HG03095 (cell line): ENCODE data around the gene JPT1.
A peak's percentile ranks its signal among the peaks of the same experiment; 100 is the strongest.

Source experiments
- ATAC-seq: cut with Tn5 transposase; IDR thresholded peaks from one replicate; pipeline ENCODE4 v1.9.1; 2021; ENCODE audit warnings: moderate library complexity; ENCODE audit not compliant: unreplicated experiment

JPT1 gene

GRCh38 chr17:75108193-75108592, 46.1 kb downstream of the JPT1 start:
- no peak for ATAC-seq

GRCh38 chr17:75105126-75106080, 48.9 kb downstream of the JPT1 start:
- ATAC-seq: no peak

DNA sequence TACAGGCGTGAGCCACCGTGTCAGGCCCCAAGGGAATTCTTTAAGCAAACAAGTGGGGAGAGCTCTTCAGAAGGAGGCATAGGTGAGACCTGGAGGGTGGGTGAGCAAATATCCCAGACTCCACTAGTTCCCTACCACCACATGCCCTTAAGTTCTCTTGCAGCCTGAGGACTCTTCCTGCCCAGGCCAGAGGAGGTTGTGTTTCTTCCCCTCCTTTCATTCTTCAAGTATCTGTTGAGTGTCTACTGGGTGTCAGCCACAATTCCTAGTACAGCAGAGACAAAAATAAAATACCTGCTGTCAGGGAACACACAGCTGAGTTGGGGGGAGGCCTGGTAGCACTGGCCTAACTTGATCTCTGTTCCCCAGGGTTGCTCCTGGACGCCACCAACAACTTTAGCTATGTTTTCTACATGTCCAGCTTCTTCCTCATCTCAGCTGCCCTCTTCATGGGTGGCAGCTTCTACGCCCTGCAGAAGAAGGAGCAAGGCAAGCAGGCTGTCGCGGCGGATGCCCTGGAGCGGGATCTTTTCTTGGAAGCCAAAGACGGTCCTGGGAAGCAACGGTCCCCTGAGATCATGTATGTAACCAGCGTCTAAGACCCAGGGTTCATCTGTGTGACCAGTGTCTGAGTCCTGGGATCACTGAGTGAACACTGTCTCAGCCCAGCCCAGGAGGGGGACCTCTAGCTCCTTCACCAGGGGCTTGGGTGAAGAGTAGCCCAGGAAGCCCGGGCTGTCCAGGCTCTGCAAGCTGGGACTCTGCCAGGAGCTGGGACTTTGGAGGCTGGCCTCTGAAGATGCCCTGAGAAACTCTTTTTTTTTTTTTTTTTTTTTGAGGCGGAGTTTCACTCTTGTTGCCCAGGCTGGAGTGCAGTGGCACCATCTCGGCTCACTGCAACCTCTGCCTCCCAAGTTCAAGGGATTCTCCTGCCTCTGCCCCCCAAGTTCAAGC, 50.4 kb downstream of the JPT1 start:
- ATAC-seq: no peak

DNA sequence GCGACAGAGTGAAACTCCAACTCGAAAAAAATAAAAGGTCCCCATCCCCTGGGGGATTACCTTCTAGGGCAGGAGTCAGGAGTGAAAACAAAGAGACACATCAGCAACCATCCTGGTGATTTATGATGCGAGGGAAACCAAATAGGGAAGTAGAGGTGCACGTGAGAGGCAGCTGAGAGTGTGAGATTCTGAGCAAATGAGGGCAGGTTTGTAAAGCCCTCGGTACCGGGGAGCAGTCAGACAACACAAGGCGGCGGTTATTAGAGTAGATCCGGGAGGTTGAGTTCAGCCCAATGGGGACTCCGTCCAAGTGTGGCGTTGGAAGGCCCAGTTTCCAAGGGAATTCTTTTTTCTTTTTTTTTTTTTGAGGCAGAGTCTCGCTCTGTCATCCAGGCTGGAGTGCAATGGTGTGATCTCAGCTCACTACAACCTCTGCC, 51.9 kb downstream of the JPT1 start:
- no peak for ATAC-seq

- ATAC-seq: no peak
These were observed 54.3 kb downstream of the JPT1 start for GRCh38 chr17:75099881-75100595.

DNA sequence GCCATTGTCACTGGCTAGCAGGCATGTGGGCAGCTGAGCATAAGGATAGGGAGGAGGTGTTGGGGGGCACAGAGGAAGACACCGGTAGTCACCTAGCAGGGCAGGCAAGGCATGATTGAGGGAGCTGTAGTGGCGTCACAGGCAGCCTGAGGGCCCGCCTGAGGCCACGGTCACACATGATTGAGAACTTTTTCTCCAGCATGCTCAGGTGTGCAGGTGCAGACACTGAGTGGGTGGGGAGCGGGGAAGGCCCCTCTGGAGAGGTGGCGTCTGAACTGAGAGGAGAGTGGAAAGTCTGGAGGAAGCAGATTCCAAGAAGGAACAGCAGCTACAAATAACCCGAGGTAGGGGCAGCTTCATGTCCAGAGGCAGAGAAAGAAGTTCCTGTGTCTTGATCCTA, 55.5 kb downstream of the JPT1 start:
- no peak for ATAC-seq

DNA sequence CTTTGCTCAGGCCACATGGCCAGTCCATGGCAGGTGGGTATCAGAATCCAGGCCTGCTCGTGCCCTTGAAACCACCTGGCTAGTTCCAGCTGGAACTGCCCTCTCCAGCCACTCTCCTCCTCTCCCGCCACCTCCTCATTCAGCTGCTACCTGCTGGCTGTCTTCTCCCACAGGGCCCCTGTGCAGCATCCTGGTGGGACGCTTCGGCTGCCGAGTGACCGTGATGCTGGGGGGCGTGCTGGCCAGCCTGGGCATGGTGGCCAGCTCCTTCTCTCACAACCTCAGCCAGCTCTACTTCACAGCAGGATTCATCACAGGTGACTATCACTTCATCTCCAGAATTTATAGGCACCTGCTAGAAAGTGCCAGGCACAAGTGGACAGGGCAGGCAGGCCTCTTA, 56.4 kb downstream of the JPT1 start:
- ATAC-seq: no peak

GRCh38 chr17:75096082-75096625, 58.2 kb downstream of the JPT1 start:
- ATAC-seq: no peak

DNA sequence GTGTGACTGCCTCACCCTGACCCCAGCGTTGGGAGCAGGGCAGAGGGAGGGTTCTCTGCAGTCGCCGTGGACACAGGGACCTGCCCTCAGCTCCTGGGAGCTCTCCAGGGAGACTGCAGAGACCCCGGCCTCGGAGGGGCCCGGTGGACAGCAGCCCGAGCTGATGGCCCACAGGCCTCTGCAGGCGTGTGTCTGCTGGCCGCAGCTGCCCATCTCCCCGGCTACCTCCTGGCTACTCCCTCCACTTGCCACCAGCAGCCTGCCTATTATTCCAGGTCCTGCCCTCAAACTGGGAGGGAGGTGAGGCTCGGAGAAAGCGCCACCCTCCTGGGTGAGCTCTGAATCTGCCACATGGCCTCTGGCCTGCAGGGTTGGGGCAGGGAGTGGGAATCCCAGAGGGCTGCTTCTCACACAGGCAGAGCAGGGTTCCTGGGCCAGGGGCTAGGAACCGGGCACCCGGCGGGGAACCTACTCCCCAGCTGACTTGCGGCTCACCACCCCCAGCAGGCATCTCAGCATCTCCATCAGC, 59.4 kb downstream of the JPT1 start:
- no peak for ATAC-seq

GRCh38 chr17:75093548-75094158, 60.7 kb downstream of the JPT1 start:
- ATAC-seq: no peak

DNA sequence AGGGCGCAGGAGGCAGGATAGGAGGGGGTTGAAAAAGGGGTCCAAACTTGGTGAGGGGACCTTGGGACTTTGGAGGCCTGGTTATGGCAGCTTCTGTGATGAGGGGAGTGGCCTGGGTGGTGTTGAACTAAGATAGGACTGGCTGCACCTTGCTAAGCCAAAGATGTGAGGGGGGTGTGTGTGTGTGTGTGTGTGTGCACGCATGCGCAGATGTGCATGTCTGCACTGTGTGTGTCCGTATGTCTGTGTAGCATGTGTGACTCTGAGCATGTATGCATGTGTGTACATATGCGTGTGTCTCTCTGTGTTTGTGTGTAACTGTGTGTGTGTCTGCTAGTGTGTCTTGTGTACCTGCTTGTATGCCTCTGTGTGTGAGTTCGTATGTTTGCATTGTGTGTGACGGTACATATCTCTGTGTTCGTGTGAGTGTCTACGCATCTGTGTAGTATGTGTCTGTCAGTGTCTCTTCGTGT, 62.4 kb downstream of the JPT1 start:
- ATAC-seq: no peak

GRCh38 chr17:75090871-75091854, 63.1 kb downstream of the JPT1 start:
- no peak for ATAC-seq

GRCh38 chr17:75088465-75089417, 65.6 kb downstream of the JPT1 start:
- no peak for ATAC-seq

DNA sequence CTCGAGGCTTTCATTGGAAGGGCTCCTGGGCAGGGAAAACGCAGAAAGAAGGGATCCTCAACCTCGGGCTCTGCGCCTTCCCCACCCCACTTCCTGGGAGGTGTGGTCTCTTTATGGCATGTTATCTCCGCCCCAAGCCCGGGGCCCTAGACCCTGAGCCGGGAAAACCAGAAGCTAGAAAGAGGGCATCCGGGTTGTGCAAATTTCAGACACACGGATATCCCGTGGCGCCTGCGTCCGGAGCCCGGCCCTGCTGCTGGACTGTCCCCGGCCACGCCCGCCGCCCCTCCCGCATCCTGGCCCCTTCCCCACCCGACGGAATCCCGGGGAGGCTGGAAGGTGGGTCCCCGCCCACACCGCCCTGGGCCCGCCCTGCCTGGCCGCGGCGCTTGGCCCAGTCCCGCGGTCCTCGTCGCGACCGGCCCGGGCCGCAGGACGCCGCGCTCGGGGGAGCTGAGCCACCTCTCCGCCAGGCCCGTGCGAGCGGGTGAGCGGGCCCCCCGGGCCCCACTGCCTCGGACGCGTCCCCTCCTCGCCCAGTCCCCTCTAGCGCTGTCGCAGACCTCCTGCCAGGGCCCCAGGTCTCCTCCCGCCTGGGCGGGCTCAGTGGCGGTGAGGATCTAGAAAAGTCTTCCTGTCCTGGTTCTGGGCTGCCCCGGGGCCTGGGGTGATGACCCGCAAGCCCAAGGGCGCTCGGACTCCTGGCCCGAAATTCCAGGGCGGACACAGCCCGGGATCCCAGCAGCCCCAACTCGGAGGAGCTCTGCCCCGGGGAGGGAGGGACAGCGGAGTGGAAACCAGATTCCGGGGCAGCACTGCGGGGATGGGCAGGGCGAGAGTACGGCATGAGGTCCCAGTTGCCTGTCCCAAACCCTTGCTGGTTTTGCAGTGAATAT, 66.5 kb downstream of the JPT1 start, which contains the start of gene SLC16A5:
Gene SLC16A5 (plus strand): TSS at position 397 of the 896 bp plus-strand sequence. CDS start 5,683 bp downstream, outside the sequence.
- peak; percentile 48 for ATAC-seq

- no peak for ATAC-seq
These were observed 67.1 kb downstream of the JPT1 start for GRCh38 chr17:75087182-75087557.

GRCh38 chr17:75086496-75087181, 67.7 kb downstream of the JPT1 start:
- ATAC-seq: no peak
